AG09319 (cell line): Measurements from ENCODE around the gene SHISA9.

Experiments used
- DNase-seq: peaks from one replicate; pipeline ENCODE4 v3.0.0-alpha.2; 2010; ENCODE audit warnings: low read depth; ENCODE audit errors: extremely low read depth
- CTCF ChIP-seq: IDR thresholded peaks from 2 replicates; pipeline ENCODE4 v1.5.1; 2011; ENCODE audit warnings: low read depth, mild to moderate bottlenecking, inconsistent platforms, low read length, moderate library complexity

Gene SHISA9

GRCh38 chr16:12899529-12900143, 1.8 kb upstream of the SHISA9 start:
- no peak for TF ChIP-seq CTCF

GRCh38 chr16:12900156-12900555, 1.2 kb upstream of the SHISA9 start:
- no peak for DNase-seq
- no peak for TF ChIP-seq CTCF

More at GRCh38 chr16:12899529-12900143, 1.8 kb upstream of the SHISA9 start:
- DNase-seq: no peak

- no peak for DNase-seq
- TF ChIP-seq CTCF: no peak
Measured at GRCh38 chr16:12900599-12901203, 697 bp upstream of the SHISA9 start.

GRCh38 chr16:12901204-12901596, 198 bp upstream of the SHISA9 start:
- no peak for TF ChIP-seq CTCF
- no peak for DNase-seq

GRCh38 chr16:12902511-12903372, 1.3 kb downstream of the SHISA9 start:
- no peak for TF ChIP-seq CTCF
- no peak for DNase-seq

GRCh38 chr16:12903407-12904328, 2.3 kb downstream of the SHISA9 start:
- TF ChIP-seq CTCF: no peak
- DNase-seq: no peak
